Activated B cell treated with CpG ODN at 0.5 μM for 24 hours (primary cell): ENCODE measurements around the gene ABCC2. TPM values are rescaled to one million over a fixed set of nuclear protein-coding genes. Genes with fewer than 3 reads are reported as not detected.
"Not testable (repeated sequence)": the region's sequence is repeated elsewhere in the genome, so short reads cannot be mapped to it uniquely, and the experiment has no call there.

ENCODE experiments used
- ATAC-seq: fragments of 200-7000 bp; cut with Tn5 transposase; one replicate; pipeline ENCODE4 v1.10.0; 2021; ENCODE audit warnings: low read depth, mild to moderate bottlenecking, moderate library complexity
- CTCF ChIA-PET: fragments of 350-600 bp; sonication (Branson Sonifier 250); formaldehyde crosslinking; loops from one replicate; lab custom pipeline; 2021; ENCODE audit warnings: antibody characterized with exemption; lab: Charles Lee
- POLR2A ChIA-PET: fragments of 350-600 bp; sonication (Branson Sonifier 250); formaldehyde crosslinking; loops from one replicate; lab custom pipeline; 2021; ENCODE audit warnings: antibody characterized with exemption; lab: Charles Lee
- DNase-seq: peaks from one replicate; pipeline ENCODE4 v3.0.0; 2022
- H3K27ac Mint-ChIP-seq: one replicate; pipeline ENCODE4 v1.8.0; 2020; ENCODE audit warnings: mixed read lengths
- H3K27me3 Mint-ChIP-seq: one replicate; pipeline ENCODE4 v1.8.0; 2021; ENCODE audit warnings: mixed read lengths
- H3K36me3 Mint-ChIP-seq: one replicate; pipeline ENCODE4 v1.8.0; 2021; ENCODE audit warnings: low read depth, mixed read lengths
- H3K4me1 Mint-ChIP-seq: one replicate; pipeline ENCODE4 v1.8.0; 2021; ENCODE audit warnings: mixed read lengths
- H3K4me3 Mint-ChIP-seq: one replicate; pipeline ENCODE4 v1.8.0; 2020; ENCODE audit warnings: mild to moderate bottlenecking, mixed read lengths
- H3K9me3 Mint-ChIP-seq: one replicate; pipeline ENCODE4 v1.8.0; 2020; ENCODE audit warnings: mixed read lengths
- CTCF ChIP-seq: fragments of 200-600 bp; IDR thresholded peaks from one replicate; pipeline ENCODE4 v1.8.0; 2022; ENCODE audit warnings: antibody characterized with exemption, mild to moderate bottlenecking
- intact Hi-C: fragments of 100-400 bp; cut with micrococcal nuclease; formaldehyde crosslinking; loops from one replicate; pipeline ENCODE4 v1.15.1; 2024
- total RNA-seq: library from RNA; stranded (reverse); gene quantifications from 2 replicates; pipeline ENCODE4 v1.2.3, GENCODE V29; 2022

ABCC2 gene
- 2.9 and 4.0 TPM in 2 replicates for total RNA-seq

DNA sequence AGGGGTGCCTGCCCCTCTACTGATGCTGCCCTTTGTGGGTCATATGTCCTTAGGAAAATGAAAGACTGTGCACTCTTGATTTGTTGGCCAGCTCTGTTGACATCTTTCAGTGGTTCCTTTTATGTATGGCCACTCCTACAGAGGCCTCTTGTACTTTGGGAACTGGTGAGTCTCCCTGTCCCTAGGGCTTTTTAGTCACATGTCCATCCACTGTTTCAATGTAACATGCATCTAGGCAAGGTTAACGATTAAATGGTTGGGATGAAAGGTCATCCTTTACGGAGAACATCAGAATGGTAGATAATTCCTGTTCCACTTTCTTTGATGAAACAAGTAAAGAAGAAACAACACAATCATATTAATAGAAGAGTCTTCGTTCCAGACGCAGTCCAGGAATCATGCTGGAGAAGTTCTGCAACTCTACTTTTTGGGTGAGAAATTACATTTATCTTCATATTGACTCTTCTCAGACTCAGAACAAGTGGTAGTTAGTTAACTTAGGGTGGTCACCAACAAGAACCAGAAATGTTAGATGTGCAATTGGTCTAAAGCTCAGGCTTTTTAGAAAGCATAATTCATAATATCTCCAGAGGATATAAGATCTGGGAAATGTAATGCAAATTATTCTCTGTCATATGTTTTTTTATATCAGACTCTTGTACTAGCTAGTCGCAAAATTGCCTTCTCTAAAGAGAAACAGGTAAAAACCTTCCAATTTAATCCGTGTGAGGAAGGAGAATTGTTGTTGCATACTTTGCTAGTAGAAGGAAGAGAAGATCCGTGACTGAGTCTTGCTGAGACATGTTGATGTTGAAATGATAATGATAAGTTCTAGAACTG lies at the start of gene ABCC2:
ABCC2 (plus strand) TSS at position 194 of the 840 bp plus-strand sequence; CDS start at position 399, 205 bp downstream.
- Mint-ChIP-seq H3K4me1 (peaks cover 18% of the 10 kb centered on the region), H3K27ac (no peak within 1 kb of the TSS), H3K4me3 (no peak within 1 kb of the TSS), H3K9me3 (peaks cover 3% of the 10 kb centered on the region), H3K36me3 (peaks cover 1% of the 10 kb centered on the region), H3K27me3 (no peaks in the 10 kb centered on the region)
- no peak for TF ChIP-seq CTCF
- intact Hi-C loops, result no loop called here
- ATAC-seq (no peak), DNase-seq (no peak)
- ChIA-PET CTCF (no interaction called here), POLR2A (no interaction called here)

DNA sequence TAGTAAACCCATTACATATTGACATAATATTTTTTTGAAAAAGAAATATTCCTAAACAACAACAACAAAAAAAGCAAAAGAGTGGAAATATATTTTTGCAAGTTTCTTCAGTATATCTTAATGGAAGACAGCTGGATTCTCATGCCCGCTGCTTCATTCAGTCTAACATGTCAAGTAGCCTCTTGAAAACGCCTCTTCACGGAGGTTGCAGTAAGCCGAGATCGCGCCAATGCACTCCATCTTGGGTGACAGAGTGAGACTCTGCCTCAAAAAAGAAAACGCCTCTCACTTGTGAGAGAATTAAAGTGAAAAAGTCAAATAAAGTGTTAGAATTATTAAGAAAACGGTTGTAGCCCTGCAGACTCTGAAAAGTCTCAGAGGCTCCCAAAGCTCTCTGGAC lies 49.1 kb upstream of the ABCC2 start:
- Mint-ChIP-seq H3K36me3 (peaks cover 45% of the 10 kb centered on the region), H3K4me3 (peak overlapping the region; percentile 37), H3K27ac (no peak overlapping the region), H3K27me3 (no peaks in the 10 kb centered on the region), H3K4me1 (peaks cover 31% of the 10 kb centered on the region), H3K9me3 (no peaks in the 10 kb centered on the region)
- no peak for TF ChIP-seq CTCF
- ChIA-PET POLR2A (interaction anchor here (0.9 to 2.2 kb wide), 2 partner anchors 20 to 114 kb away, joined by 3 to 6 read pairs; no protein-coding TSS in a partner anchor), CTCF (no interaction called here)
- ATAC-seq, result no peak
- no peak for DNase-seq
- intact Hi-C loops, result loop anchor here (2.0 to 5.0 kb wide), 5 partner anchors 275 to 1601 kb away; partner anchors contain the start of genes DNMBP, ERLIN1, GOT1 and R3HCC1L

- CTCF ChIA-PET, H3K27me3 Mint-ChIP-seq, DNase-seq, H3K4me3 Mint-ChIP-seq, ATAC-seq, H3K27ac Mint-ChIP-seq, H3K9me3 Mint-ChIP-seq: not testable (repeated sequence)
- H3K4me1 Mint-ChIP-seq, result peaks cover 31% of the 10 kb centered on the region
- POLR2A ChIA-PET, result interaction anchor here (0.6 to 0.9 kb wide), 2 partner anchors 19 to 1601 kb away, joined by 3 to 4 read pairs; no protein-coding TSS in a partner anchor
- peaks cover 48% of the 10 kb centered on the region for H3K36me3 Mint-ChIP-seq
- intact Hi-C loops, result loop anchor here (5.0 kb wide), 2 partner anchors 453 to 1602 kb away; partner anchors contain the start of genes ERLIN1 and R3HCC1L
Measured at GRCh38 chr10:99734111-99734510, 48.3 kb upstream of the ABCC2 start.

DNA sequence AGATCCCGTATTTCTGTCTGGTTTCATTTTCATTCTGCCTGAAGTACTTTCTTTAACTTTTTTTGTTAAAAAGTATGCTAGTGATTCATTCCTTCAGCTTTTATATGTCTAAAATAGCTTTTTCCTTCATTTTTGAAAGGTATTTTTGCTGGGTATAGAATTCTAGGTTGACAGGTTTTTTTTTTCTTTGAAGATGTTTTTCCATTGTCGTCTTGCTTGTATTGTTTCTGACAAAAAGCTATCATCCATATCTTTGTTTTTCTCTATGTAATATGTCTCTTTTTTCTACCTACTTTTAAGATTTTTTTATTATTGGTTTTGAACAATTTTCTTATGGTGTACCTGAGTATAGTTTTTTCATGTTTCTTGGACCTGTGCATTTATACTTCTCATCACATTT lies 42.2 kb upstream of the ABCC2 start:
- H3K27ac Mint-ChIP-seq, result no peak overlapping the region
- H3K4me3 Mint-ChIP-seq, result no peak overlapping the region
- intact Hi-C loops, result no loop called here
- TF ChIP-seq CTCF, result no peak
- H3K27me3 Mint-ChIP-seq, result no peaks in the 10 kb centered on the region
- DNase-seq, result no peak
- ChIA-PET POLR2A (no interaction called here), CTCF (interaction anchor here (1.3 kb wide), 1 partner anchor 8 kb away, joined by 3 read pairs; the partner anchor contains the start of genes COX15 and CUTC)
- peaks cover 15% of the 10 kb centered on the region for H3K9me3 Mint-ChIP-seq
- no peaks in the 10 kb centered on the region for H3K4me1 Mint-ChIP-seq
- peaks cover 87% of the 10 kb centered on the region for H3K36me3 Mint-ChIP-seq
- no peak for ATAC-seq

GRCh38 chr10:99740933-99741559 lies 41.4 kb upstream of the ABCC2 start:
- ChIA-PET POLR2A (no interaction called here), CTCF (interaction anchor here (1.3 kb wide), 1 partner anchor 9 kb away, joined by 3 read pairs; the partner anchor contains the start of genes COX15 and CUTC)
- Mint-ChIP-seq H3K27me3 (no peaks in the 10 kb centered on the region), H3K36me3 (peaks cover 87% of the 10 kb centered on the region), H3K9me3 (peaks cover 15% of the 10 kb centered on the region), H3K4me3 (no peak overlapping the region), H3K4me1 (no peaks in the 10 kb centered on the region), H3K27ac (no peak overlapping the region)
- no peak for DNase-seq
- no peak for ATAC-seq
- intact Hi-C loops, result no loop called here
- TF ChIP-seq CTCF, result no peak
